ENCODE measurements around the gene TRPM4. TPM values are rescaled to one million over a fixed set of nuclear protein-coding genes. Genes with fewer than 3 reads are reported as not detected.

Gene TRPM4
- polyA plus RNA-seq, 3 donors, result 8.5 to 45.9 (median 11.9) TPM

- WGBS, 3 donors, result 3 to 4% (median 3%) methylated on average over 46 to 49 of the region's 49 CpGs
- no peak overlapping the region for H3K27ac ChIP-seq (ENCODE audit: low read depth, low read length)
Observed at GRCh38 chr19:49148784-49149651, 8.6 kb upstream of the TRPM4 start.

GRCh38 chr19:49149652-49150105 is 7.9 kb upstream of the TRPM4 start:
- WGBS, 3 donors, result 0 to 1% (median 0%) methylated on average over 23 of the region's 23 CpGs
- no peak overlapping the region for H3K27ac ChIP-seq (ENCODE audit: low read depth, low read length)

- no peak overlapping the region for H3K27ac ChIP-seq (ENCODE audit: low read depth, low read length)
- WGBS, 3 donors, result 0 to 1% (median 0%) methylated on average over 63 to 73 of the region's 75 CpGs
Observed at GRCh38 chr19:49150106-49150943, 7.3 kb upstream of the TRPM4 start.

DNA sequence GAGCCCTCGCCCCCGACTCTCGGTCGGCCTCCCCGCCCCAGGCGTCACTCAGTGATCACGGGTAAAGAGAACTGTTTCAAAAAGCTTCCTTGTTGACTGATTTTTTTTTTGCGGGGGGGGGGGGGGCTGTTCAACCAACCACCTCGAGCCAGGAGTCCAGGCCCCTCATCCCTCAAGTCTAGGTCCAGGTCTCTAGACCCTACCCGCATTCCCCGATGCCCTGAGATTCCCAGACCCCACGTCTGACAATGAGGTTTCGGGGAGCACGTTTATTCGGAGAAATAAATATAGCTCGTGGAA is 6.7 kb upstream of the TRPM4 start:
- 6 to 10% (median 8%) methylated on average over 15 to 16 of the region's 16 CpGs for whole genome bisulfite sequencing, 3 donors
- no peak overlapping the region for H3K27ac ChIP-seq (ENCODE audit: low read depth, low read length)

GRCh38 chr19:49151267-49152118 is 6.1 kb upstream of the TRPM4 start:
- H3K27ac ChIP-seq (ENCODE audit: low read depth, low read length), result no peak overlapping the region
- 9% methylated on average over 45 of the region's 45 CpGs for WGBS, 3 donors

GRCh38 chr19:49152119-49152550 is 5.5 kb upstream of the TRPM4 start:
- no peak overlapping the region for H3K27ac ChIP-seq (ENCODE audit: low read depth, low read length)
- WGBS, 3 donors, result 20 to 28% (median 26%) methylated on average over 9 to 10 of the region's 10 CpGs

GRCh38 chr19:49153167-49153809 is 4.3 kb upstream of the TRPM4 start:
- 82 to 93% (median 84%) methylated on average over 7 to 10 of the region's 10 CpGs for WGBS, 3 donors

DNA sequence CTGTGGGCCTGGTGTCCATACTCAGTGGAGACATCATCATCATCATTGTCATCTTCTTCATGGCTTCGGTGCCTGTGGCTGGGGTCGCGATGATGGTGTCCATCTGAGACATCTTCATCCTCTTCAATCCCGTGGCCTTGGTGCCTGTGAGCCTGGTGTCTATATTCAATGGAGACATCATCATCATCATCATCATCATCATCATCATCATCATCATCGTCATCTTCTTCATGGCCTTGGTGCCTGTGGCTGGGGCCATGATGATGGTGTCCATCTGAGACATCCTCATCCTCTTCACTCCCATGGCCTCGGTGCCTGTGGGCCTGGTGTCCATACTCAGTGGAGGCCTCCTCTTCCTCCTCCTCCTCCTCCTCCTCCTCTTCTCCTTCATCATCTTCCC is 3.3 kb upstream of the TRPM4 start:
- 94 to 97% (median 95%) methylated on average over 6 of the region's 6 CpGs for WGBS, 3 donors
- no peak overlapping the region for H3K27ac ChIP-seq (ENCODE audit: low read depth, low read length)

More at GRCh38 chr19:49153167-49153809, 4.3 kb upstream of the TRPM4 start:
- no peak overlapping the region for H3K27ac ChIP-seq (ENCODE audit: low read depth, low read length)

DNA sequence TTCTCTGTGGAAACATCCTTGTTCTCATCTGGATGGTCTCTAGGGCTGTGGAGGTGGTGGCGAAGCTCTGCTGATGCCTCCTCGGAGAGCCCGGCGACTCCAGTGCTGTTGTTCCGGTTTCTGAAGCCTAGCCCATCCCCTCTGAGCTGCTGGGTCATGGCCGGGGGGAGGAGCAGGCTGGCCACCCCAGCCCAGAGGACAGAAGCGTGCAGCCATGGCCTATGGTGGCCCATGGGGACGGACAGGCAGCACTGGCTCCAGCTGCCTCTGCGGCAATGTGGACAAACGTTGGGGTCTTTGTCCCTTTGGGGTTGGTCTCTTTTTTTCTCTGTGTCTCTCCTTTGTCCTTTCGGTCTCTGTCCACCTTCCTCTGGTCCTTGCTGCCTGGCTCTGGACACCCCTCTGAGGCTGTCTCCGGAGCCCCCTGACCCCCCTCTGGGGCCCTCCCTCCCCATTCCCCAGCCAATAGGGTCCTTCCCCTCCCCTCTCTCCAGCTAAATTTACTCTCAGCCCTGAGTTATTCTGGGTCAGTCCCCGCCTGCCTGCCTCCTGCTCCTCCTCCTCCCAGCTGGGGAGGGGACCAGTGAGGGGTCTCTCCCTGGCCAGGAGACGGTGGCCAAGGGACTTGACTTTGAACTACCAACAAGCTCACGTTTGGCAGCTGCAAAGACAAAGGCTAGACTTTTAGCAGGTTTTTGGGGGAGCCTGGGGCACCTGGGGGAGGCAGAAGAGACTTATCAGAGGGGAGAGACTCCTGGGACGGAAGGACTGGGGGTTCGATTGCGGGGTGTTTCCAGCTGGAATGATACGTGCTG is 2.4 kb upstream of the TRPM4 start, which contains the start of gene HRC:
HRC (minus strand) TSS at position 392 of the 815 bp plus-strand sequence; CDS start at position 233, 159 bp downstream.
- no peak within 1 kb of the TSS for H3K27ac ChIP-seq (ENCODE audit: low read depth, low read length)

GRCh38 chr19:49155820-49156346 is 1.7 kb upstream of the TRPM4 start:
- 35 to 54% (median 50%) methylated on average over 3 to 4 of the region's 4 CpGs for WGBS, 3 donors
- no peak overlapping the region for H3K27ac ChIP-seq (ENCODE audit: low read depth, low read length)

More for the DNA sequence above, 2.4 kb upstream of the TRPM4 start, which contains the start of gene HRC:
- 54 to 64% (median 63%) methylated on average over 19 of the region's 19 CpGs for WGBS, 3 donors

DNA sequence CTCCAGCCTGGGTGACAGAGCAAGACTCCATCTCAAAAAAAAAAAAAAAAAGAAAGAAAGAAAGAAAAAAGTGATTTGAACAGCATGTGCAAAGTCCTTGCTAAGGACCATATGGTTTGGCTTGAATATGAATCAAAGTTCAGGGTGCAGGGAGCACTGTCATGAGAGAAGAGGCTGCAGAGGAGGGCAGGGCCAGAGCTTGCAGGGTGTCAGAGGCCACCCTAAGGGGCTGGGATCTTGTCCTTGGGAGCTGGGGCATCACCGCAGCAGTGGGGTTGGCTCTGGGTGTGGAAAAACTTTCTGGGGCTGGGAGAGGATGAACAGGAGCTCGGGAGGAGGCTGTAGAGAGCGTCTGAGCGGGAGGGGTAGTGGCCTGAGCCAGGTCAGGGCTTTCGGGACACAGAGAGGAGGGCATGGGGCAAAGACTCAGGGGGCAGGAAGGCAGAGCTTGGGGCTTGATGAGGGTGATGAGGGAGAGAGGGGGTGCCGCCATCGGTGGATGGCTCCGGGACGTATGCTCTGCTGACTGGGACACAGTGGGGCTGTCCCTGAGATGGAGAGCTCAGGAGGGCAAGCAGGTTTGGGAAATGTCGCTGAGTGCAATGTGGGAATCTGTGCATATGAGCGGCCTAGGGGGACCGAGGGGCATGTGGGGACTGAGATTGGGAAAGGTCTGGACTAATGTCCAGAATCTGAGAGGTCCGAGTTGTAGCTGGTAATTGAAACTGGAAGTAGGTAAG is 3.0 kb downstream of the TRPM4 start:
- 91 to 92% (median 92%) methylated on average over 13 of the region's 13 CpGs for WGBS, 3 donors
- H3K27ac ChIP-seq (ENCODE audit: low read depth, low read length), result no peak overlapping the region

DNA sequence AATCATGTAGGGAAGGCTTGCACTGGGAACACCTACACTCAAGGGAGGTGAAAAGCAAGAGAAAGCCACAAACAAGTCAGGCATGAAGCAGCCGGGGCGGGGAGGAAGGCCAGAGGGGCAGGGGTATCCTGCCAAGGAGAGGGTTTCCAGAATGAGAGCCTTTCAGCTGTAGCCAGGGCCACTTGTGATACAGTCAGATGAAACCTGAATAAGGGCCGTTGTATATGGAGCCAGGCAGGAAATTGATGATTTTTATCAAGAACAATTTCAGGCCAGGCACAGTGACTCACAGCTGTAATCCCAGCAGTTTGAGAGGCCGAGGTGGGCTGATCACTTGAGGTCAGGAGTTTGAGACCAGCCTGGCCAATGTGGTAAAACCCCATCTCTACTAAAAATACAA is 4.4 kb downstream of the TRPM4 start:
- no peak overlapping the region for H3K27ac ChIP-seq (ENCODE audit: low read depth, low read length)
- 64 to 74% (median 68%) methylated on average over 4 of the region's 4 CpGs for WGBS, 3 donors

- H3K27ac ChIP-seq (ENCODE audit: low read depth, low read length), result no peak overlapping the region
- WGBS, 3 donors, result 45 to 75% (median 62%) methylated on average over 24 of the region's 24 CpGs
Observed at GRCh38 chr19:49165111-49165750, 7.6 kb downstream of the TRPM4 start.

- H3K27ac ChIP-seq (ENCODE audit: low read depth, low read length), result no peak overlapping the region
- 52 to 61% (median 61%) methylated on average over 29 to 30 of the region's 30 CpGs for WGBS, 3 donors
Observed at GRCh38 chr19:49165865-49166301, 8.3 kb downstream of the TRPM4 start.

- WGBS, 3 donors, result 84 to 91% (median 89%) methylated on average over 25 of the region's 25 CpGs
Observed at GRCh38 chr19:49167857-49168409, 10.3 kb downstream of the TRPM4 start.

More at GRCh38 chr19:49167857-49168409, 10.3 kb downstream of the TRPM4 start:
- H3K27ac ChIP-seq (ENCODE audit: low read depth, low read length), result no peak overlapping the region

Data from adipose tissue (tissue), 3 donors.